IPS-20b (cell line): ENCODE data around the gene FBLN7.
"Not testable (repeated sequence)": the region's sequence is repeated elsewhere in the genome, so short reads cannot be mapped to it uniquely, and the experiment has no call there.

Source experiments
- H3K27ac ChIP-seq: one replicate; pipeline ENCODE4 v1.5.1; 2013; ENCODE audit warnings: low read length
- H3K27me3 ChIP-seq: 2 replicates; pipeline ENCODE4 v1.6.1; 2013; ENCODE audit warnings: mild to moderate bottlenecking, low read length, inconsistent platforms; ENCODE audit not compliant: insufficient read depth
- H3K36me3 ChIP-seq: 2 replicates; pipeline ENCODE4 v1.6.1; 2013; ENCODE audit warnings: low read depth, mild to moderate bottlenecking, inconsistent platforms, low read length, moderate library complexity; ENCODE audit not compliant: insufficient read depth
- H3K4me1 ChIP-seq: 2 replicates; pipeline ENCODE4 v1.6.1; 2013; ENCODE audit warnings: mild to moderate bottlenecking, control low read depth, inconsistent platforms, low read length, moderate library complexity; ENCODE audit not compliant: insufficient read depth
- H3K4me3 ChIP-seq: 2 replicates; pipeline ENCODE4 v1.5.1; 2013; ENCODE audit warnings: mild to moderate bottlenecking, low read length, inconsistent platforms
- H3K9ac ChIP-seq: 2 replicates; pipeline ENCODE4 v1.6.1; 2013; ENCODE audit warnings: low read depth, mild to moderate bottlenecking, inconsistent platforms, low read length, moderate library complexity
- H3K9me3 ChIP-seq: 2 replicates; pipeline ENCODE4 v1.6.1; 2013; ENCODE audit warnings: mild to moderate bottlenecking, low read depth, low read length, inconsistent platforms; ENCODE audit not compliant: insufficient read depth

The FBLN7 gene

DNA sequence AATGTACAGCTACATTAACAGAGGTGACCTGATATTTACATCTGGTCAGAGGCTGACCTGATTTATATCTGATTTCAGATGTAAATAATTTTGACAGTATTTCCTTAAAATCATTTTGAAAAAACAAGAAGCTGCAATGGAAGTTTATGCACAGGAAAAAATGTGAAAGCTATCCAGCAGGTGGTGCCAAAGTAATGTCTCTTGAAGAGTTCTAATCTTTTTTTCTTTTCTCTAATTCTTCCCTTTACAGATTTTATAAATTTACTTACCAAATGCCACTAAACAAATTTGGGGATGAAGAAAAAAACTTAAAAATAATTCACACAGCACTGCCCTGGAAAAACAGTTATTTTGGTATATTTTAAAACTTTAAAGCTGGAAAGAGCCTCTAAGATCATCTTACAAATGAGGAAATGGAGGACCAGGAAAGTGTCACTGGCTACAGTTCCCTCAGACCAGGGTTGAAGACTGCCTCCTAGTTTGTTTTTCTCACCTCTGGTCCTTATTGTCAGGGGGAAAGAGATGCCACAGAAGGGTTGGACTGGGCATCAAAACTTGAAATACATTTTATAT is 16.4 kb upstream of the FBLN7 start:
- no peaks in the 10 kb centered on the region for H3K4me1 ChIP-seq
- no peaks in the 10 kb centered on the region for H3K27me3 ChIP-seq
- H3K9me3 ChIP-seq, result no peaks in the 10 kb centered on the region
- no peaks in the 10 kb centered on the region for H3K36me3 ChIP-seq
- H3K27ac ChIP-seq, result no peak overlapping the region
- H3K4me3 ChIP-seq, result no peak overlapping the region
- no peak overlapping the region for H3K9ac ChIP-seq

DNA sequence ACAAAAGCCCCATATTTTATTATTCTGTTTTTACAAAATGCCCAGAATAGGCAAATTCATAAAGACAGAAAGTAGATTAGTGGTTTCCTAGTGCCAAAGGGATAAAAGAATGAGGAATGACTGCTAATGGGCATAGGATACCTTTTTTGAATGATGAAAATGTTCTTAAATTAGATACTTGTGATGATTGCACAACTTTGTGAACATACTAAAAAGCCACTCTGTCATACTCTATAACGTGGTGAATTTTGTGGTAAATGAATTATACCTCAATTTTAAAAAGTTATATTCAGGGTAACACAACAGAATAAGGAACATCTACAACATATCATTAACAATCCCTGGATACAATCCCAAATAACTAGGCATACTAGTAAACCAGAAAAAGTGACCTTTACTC is 9.1 kb upstream of the FBLN7 start:
- Histone ChIP-seq H3K36me3 (no peaks in the 10 kb centered on the region), H3K9ac (no peak overlapping the region), H3K4me1 (no peaks in the 10 kb centered on the region), H3K27me3 (no peaks in the 10 kb centered on the region), H3K9me3 (no peaks in the 10 kb centered on the region), H3K4me3 (no peak overlapping the region), H3K27ac (no peak overlapping the region)

DNA sequence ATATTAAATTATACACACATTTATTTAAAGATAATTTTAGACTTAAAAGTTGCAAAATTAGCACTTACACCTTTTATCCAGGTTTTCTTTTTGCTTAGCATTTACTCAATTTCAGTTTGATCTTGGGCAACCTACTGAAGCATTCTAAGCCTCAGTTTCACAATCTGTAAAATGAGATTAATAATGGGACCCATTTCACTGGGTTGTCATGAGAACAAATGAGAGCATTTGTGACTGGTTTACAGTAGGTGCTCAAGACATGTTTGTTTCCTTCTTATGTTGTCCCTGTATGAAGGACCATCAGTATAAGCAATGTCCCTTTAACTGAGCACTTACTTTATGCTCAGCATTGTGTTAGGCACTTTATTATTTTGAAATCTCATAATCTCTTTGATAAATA is 4.8 kb upstream of the FBLN7 start:
- Histone ChIP-seq H3K27me3 (peaks cover 26% of the 10 kb centered on the region), H3K36me3 (no peaks in the 10 kb centered on the region), H3K27ac (no peak overlapping the region), H3K4me3 (no peak overlapping the region), H3K9ac (no peak overlapping the region), H3K4me1 (no peaks in the 10 kb centered on the region), H3K9me3 (no peaks in the 10 kb centered on the region)

DNA sequence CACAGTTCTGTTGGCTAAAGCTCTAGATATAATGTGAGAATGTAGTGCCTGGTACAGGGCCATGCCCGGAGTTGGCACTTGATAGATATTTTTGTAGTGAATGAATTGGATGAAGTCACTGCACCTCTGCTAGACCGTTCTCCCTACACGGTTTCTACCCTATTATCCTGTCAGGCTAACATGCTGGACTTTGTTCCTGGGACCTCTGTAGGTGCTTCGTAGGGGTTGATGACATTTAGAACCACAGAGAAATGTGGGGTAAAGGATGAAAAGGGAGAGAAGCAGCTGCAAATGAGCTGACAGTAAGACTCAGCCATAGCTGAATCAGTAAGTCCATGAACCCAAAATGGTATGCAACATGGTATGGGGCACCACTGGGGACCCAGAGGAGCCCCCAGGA is 4.1 kb upstream of the FBLN7 start:
- no peak overlapping the region for H3K4me3 ChIP-seq
- H3K27ac ChIP-seq, result no peak overlapping the region
- H3K9me3 ChIP-seq, result no peaks in the 10 kb centered on the region
- peaks cover 34% of the 10 kb centered on the region for H3K27me3 ChIP-seq
- no peak overlapping the region for H3K9ac ChIP-seq
- no peaks in the 10 kb centered on the region for H3K36me3 ChIP-seq
- no peaks in the 10 kb centered on the region for H3K4me1 ChIP-seq

DNA sequence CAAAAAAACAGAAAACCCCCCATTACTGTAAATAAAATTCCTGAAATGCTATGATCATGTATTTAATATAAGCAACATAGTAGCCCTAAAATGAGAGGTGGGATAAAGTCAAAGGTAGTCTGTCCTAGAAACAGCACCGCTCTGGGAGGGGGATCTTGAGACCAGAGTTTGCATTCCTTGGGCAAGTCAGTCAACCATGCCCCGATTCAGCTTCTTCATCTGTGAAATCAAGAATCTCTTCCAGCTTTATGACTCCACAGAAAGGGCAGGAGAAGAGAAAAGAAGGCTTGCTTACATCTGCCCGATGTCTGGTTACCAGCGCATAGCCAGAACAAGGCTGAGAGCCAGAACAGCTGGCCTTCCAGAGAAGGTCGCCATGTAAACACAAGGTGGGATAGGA is 2.1 kb upstream of the FBLN7 start:
- H3K4me1 ChIP-seq, result no peaks in the 10 kb centered on the region
- no peaks in the 10 kb centered on the region for H3K9me3 ChIP-seq
- no peak overlapping the region for H3K27ac ChIP-seq
- H3K4me3 ChIP-seq, result no peak overlapping the region
- H3K36me3 ChIP-seq, result no peaks in the 10 kb centered on the region
- H3K9ac ChIP-seq, result no peak overlapping the region
- H3K27me3 ChIP-seq, result peaks cover 53% of the 10 kb centered on the region

DNA sequence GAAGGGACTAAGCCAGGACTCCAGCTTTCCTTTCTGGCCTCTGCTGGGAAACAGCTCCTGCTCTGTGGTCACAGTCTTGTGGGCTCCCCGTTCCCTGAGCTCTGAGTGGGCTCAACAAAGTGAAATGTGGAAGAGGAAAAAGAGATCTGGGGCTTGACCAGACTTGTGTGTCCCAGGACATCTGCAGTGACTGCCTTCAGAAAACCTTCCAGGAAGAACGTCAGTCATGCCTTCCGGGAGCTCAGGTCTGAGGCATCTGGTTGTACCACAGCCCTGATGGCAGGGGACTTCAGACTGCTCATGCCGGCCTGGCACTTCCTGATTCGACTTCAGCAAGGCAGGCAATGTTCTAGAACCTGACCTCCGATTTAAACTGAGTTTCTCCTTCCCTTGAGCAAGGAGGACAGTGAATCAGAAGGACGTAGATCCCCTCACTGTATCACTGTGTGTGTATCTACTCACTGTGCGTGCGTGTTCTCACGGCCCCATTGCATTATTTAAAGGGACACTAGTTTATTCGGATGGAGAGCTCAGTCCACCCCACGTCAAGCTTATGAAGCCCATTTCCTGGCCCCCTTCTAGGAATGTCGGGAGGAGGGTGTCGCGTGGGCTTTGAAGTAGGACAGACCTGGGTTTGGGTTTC is 548 bp upstream of the FBLN7 start:
- Histone ChIP-seq H3K36me3 (no peaks in the 10 kb centered on the region), H3K27ac (no peak overlapping the region), H3K9me3 (no peaks in the 10 kb centered on the region), H3K27me3 (peaks cover 68% of the 10 kb centered on the region), H3K4me1 (no peaks in the 10 kb centered on the region), H3K4me3 (peak overlapping the region; percentile 73), H3K9ac (no peak overlapping the region)

DNA sequence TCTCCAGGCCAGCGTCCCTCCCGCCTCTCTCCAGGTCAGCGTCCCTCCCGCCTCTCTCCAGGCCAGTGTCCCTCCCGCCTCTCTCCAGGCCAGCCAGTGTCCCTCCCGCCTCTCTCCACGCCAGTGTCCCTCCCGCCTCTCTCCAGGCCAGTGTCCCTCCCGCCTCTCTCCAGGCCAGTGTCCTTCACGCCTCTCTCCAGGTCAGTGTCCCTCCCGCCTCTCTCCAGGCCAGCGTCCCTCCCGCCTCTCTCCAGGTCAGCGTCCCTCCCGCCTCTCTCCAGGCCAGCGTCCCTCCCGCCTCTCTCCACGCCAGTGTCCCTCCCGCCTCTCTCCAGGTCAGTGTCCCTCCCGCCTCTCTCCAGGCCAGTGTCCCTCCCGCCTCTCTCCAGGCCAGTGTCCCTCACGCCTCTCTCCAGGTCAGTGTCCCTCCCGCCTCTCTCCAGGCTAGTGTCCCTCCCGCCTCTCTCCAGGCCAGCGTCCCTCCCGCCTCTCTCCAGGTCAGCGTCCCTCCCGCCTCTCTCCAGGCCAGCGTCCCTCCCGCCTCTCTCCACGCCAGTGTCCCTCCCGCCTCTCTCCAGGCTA is 939 bp downstream of the FBLN7 start:
- not testable (repeated sequence) for H3K36me3 ChIP-seq, H3K9me3 ChIP-seq, H3K4me1 ChIP-seq, H3K27ac ChIP-seq, H3K9ac ChIP-seq
- H3K4me3 ChIP-seq, result peak overlapping the region; percentile 73; the same call in 1 of the 2 replicates
- H3K27me3 ChIP-seq, result peaks cover 73% of the 10 kb centered on the region

DNA sequence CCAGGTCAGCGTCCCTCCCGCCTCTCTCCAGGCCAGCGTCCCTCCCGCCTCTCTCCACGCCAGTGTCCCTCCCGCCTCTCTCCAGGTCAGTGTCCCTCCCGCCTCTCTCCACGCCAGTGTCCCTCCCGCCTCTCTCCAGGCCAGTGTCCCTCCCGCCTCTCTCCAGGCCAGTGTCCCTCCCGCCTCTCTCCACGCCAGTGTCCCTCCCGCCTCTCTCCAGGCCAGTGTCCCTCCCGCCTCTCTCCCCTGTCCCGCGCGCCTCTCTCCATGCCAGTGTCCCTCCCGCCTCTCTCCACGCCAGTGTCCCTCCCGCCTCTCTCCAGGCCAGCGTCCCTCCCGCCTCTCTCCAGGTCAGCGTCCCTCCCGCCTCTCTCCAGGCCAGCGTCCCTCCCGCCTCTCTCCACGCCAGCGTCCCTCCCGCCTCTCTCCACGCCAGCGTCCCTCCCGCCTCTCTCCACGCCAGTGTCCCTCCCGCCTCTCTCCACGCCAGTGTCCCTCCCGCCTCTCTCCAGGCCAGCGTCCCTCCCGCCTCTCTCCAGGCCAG is 1.5 kb downstream of the FBLN7 start:
- H3K36me3 ChIP-seq, result not testable (repeated sequence)
- Histone ChIP-seq H3K27me3 (peaks cover 73% of the 10 kb centered on the region), H3K4me3 (peak overlapping the region; percentile 65; the same call in 1 of the 2 replicates)

DNA sequence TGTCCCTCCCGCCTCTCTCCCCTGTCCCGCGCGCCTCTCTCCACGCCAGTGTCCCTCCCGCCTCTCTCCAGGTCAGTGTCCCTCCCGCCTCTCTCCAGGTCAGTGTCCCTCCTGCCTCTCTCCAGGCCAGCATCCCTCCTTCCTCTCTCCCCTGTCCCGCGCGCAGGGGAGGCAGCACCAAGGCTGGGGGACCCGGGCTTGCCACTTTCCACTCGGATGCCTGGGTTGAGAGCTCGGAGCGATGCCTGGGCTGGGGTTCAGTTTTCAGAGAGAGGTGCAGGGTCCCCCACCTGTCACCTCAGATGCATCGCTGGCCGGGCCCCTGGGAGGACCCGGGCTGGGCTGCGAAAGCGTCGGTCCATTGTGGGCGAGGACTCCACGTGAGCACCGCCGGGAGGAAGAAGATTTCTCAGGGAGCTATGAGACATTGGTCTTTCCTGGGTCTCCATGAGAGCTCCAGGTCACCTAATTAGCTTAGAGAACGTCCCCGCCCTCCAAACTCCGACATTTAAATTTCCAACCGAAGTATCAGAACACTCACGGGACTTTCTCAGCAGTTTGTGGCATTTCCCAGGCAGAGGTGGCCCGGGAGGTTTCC is 2.1 kb downstream of the FBLN7 start:
- peaks cover 73% of the 10 kb centered on the region for H3K27me3 ChIP-seq
- peak overlapping the region; percentile 65 for H3K4me3 ChIP-seq
- H3K27ac ChIP-seq, result no peak overlapping the region
- no peaks in the 10 kb centered on the region for H3K4me1 ChIP-seq
- no peaks in the 10 kb centered on the region for H3K36me3 ChIP-seq
- no peaks in the 10 kb centered on the region for H3K9me3 ChIP-seq
- no peak overlapping the region for H3K9ac ChIP-seq

More for the DNA sequence above, 1.5 kb downstream of the FBLN7 start:
- not testable (repeated sequence) for H3K4me1 ChIP-seq, H3K27ac ChIP-seq, H3K9me3 ChIP-seq, H3K9ac ChIP-seq

DNA sequence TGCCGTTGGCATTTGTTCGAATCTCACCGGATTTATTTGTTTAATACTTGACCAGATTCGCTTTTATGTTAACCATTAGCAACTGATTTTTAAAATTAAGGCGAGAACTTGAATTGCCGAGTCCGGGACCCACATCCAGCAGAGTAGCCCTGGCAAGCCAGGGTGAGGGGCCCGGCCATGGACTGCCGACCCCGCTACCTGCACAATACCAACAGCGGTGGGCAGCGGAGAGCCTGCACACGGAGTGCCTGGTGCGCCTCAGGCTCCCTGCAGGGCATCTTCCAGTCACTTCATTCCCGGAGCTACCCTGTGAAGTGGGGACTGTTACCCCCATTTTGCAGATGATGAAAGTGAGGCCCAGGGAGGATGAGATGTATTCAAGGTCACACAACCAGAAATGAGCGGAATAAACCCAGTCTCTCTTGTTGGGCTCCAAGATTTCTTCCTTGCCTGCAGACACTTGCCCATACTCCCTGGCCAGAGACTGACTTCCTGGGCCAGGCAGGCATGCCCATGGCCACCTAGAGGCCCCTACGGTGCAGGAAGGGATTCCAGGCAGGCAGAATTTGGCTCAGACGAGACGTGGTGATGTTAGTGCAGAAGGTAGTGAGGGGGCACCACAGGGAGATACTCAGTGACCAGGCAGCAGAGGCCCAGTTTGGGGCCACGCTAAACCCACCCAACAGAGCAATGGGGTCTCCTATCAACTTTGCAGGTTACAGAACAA is 2.9 kb downstream of the FBLN7 start:
- Histone ChIP-seq H3K9ac (no peak overlapping the region), H3K4me3 (peak overlapping the region; percentile 65; the same call in 1 of the 2 replicates), H3K4me1 (no peaks in the 10 kb centered on the region), H3K27me3 (peaks cover 69% of the 10 kb centered on the region), H3K27ac (no peak overlapping the region), H3K9me3 (no peaks in the 10 kb centered on the region), H3K36me3 (no peaks in the 10 kb centered on the region)

DNA sequence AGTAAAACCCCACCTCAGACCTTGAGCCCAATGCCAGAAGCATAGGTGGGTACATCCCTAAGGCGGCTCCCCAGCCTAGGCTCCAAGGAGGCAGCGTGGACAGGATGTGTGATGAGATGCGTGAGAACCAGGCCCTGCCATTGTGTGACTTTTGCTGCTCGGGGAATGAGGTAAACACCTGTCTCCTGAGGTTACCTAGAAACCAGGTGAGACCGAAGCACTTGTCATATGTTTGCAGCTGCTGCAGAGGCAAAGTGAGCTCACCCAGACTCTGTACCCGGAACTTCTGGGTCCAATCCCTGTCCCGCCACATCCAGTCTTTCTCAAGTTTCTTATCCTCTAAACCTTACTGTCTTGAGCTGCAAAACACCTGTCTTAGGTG is 3.4 kb downstream of the FBLN7 start:
- Histone ChIP-seq H3K27me3 (peaks cover 63% of the 10 kb centered on the region), H3K4me3 (no peak overlapping the region), H3K9ac (no peak overlapping the region), H3K27ac (no peak overlapping the region), H3K9me3 (no peaks in the 10 kb centered on the region), H3K4me1 (no peaks in the 10 kb centered on the region), H3K36me3 (no peaks in the 10 kb centered on the region)
